HG03159 (cell line): ENCODE measurements around the gene PCP4.

Source experiments
- ATAC-seq: cut with Tn5 transposase; IDR thresholded peaks from one replicate; pipeline ENCODE4 v1.9.1; 2021; ENCODE audit warnings: mild to moderate bottlenecking, moderate library complexity; ENCODE audit not compliant: unreplicated experiment

PCP4 gene

GRCh38 chr21:39969691-39970364 is 102.6 kb downstream of the PCP4 start:
- ATAC-seq = no peak

GRCh38 chr21:39971956-39972355 is 104.7 kb downstream of the PCP4 start:
- no peak for ATAC-seq

- ATAC-seq = no peak
Measured at GRCh38 chr21:39972471-39972870, 105.2 kb downstream of the PCP4 start.

- no peak for ATAC-seq
Measured at GRCh38 chr21:39972976-39973770, 105.9 kb downstream of the PCP4 start.

GRCh38 chr21:39976800-39977199 is 109.6 kb downstream of the PCP4 start:
- ATAC-seq = no peak
